GM18861 (cell line): ENCODE data around the gene PDZRN4.
"Not testable (repeated sequence)": the region's sequence is repeated elsewhere in the genome, so short reads cannot be mapped to it uniquely, and the experiment has no call there.

Experiments used
- ATAC-seq: cut with Tn5 transposase; IDR thresholded peaks from one replicate; pipeline ENCODE4 v1.9.1; 2021; ENCODE audit not compliant: unreplicated experiment

The PDZRN4 gene

DNA sequence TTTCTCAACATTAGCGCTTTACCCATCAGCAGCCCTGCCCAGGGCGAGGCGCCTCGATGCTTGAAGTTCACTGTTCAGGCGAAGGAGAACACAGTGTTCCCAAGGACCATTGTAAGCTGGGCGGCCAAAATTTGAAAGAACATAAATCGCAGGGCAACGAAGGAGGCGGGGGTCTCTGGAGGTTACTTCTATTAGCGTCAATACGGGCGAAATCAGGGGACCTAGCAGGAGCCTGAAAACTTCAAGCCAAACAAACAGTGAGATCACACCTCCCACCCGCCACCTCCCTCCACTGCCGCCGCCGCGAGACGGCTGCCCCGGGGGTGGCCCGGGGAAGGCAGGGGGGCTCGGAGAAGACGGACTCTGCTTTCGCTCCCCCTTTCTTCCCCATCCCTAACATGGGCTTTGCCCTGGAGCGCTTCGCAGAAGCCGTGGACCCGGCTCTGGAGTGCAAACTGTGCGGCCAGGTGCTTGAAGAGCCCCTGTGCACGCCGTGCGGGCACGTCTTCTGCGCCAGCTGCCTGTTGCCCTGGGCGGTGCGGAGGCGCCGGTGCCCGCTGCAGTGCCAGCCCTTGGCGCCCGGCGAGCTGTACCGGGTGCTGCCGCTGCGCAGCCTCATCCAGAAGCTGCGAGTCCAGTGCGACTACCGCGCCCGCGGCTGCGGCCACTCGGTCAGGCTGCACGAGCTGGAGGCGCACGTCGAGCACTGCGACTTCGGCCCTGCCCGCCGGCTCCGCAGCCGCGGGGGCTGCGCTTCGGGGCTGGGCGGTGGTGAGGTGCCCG lies at the start of gene PDZRN4:
TSS of gene PDZRN4 (plus strand) at position 263 of the 783 bp plus-strand sequence.
- no peak for ATAC-seq

DNA sequence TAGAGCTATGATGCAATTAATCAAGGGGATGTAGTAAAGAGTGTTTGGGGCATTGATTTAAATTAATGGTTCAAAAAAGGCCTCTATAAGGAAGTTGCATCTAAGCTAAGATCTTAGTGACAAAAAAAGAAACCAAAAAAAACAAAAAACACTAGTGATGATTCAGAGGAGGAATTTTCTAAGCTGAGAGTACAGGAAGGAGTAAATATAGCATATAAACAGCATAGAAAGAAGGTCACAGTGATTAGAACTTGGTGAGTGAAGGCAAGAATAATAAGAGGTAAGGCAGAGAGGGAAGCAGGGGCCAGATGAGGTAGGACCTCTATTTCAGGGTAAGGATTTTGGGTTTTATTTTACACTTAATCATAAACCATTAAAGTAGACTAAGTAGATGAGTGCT lies 48.0 kb upstream of the PDZRN4 start:
- ATAC-seq = no peak

- no peak for ATAC-seq
Measured at GRCh38 chr12:41141104-41141503, 47.0 kb upstream of the PDZRN4 start.

DNA sequence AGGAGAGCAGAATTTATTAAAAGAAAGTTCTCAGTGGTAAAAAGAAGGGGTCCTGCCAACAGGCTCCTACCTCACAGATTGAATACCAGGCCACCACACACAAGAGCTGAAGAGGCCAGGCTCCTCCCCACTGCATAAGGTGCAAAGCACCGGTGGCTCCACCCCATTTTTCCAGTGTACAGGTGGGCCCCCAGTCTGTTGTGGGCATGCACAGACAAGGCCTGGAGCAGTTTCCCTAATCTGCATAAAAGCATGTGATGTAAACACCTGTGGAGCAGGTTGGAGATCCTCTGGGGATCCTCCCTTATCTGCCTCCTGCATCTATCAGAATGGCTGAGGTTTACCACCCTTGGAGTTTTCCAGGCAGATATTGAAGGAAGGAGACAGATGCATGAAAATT lies 45.7 kb upstream of the PDZRN4 start:
- no peak for ATAC-seq

DNA sequence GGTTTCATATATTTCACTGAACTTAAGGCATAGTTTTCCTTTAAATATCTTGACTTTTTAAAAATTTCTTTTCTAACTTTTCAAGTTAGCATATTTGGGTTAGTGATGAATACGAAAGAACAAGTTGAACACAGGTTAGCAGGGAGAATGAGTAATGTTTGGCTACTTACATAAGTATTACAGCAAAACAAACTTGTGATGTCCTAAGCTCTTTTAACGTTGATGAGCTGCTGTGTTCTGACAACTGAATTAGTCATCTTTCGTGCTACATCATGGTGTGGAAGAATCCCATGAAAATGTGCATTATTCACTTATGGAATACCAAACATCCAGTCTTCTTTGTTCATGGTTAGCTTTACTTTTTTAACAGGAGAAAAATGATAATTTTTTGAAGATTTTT lies 36.3 kb upstream of the PDZRN4 start:
- no peak for ATAC-seq

DNA sequence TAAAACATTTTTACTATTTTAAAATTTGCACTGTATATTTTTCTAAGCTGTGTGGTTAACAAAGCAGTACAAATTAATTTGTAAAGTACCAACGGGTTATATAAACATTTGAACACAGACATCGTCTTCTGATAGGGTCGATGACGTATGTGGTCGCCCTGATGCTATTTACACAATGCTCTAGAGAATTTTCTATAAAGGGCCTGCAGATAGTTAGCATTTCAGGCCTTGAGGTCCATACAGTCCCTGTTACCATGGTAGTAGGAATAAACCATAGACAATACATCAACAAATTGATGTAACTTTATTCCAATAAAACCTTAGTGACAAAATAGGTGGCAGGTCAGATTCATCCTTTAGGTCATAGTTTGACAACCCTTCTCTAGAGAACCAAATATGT lies 25.7 kb upstream of the PDZRN4 start:
- no peak for ATAC-seq

DNA sequence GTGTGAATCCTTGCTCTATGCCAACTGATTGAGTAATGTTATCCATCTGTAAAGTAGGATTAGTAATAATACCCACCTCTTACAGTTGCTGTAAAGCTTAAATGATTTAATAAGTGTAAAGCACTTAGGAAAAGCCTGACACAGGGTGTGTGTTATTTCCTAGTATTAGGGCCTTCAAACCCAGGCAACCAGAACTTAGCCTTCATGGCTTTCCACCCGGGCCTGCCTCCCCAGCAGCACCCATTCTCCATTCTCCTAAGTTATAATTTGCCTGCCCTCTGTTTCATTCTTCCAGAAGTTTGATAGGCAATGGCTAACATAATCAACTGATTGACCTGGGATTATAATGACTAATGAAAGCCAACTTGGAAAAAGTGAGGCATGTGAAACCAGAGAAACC lies 20.4 kb upstream of the PDZRN4 start:
- no peak for ATAC-seq

- no peak for ATAC-seq
Measured at GRCh38 chr12:41174602-41175001, 13.5 kb upstream of the PDZRN4 start.

- not testable (repeated sequence) for ATAC-seq
Measured at GRCh38 chr12:41179507-41179906, 8.6 kb upstream of the PDZRN4 start.

GRCh38 chr12:41184864-41185263 lies 3.3 kb upstream of the PDZRN4 start:
- ATAC-seq = no peak

DNA sequence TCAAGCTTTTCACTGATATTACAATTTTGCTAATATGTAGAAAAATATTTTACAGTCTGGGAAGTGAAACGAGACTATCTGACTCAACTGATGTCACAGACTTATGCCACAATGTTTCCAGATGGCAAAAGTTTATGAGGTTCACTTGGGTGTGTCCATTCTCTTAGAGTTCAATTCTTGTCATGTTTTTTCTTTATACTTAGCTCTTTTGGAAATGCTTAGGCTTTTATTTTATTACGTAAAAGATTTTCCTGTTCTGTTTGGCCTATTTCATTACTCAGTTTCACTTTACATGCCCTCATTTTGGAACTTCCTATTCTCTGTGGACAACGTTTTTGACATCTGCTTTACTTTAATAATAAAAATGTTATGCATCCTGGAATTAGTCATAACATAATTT lies 2.1 kb upstream of the PDZRN4 start:
- no peak for ATAC-seq

DNA sequence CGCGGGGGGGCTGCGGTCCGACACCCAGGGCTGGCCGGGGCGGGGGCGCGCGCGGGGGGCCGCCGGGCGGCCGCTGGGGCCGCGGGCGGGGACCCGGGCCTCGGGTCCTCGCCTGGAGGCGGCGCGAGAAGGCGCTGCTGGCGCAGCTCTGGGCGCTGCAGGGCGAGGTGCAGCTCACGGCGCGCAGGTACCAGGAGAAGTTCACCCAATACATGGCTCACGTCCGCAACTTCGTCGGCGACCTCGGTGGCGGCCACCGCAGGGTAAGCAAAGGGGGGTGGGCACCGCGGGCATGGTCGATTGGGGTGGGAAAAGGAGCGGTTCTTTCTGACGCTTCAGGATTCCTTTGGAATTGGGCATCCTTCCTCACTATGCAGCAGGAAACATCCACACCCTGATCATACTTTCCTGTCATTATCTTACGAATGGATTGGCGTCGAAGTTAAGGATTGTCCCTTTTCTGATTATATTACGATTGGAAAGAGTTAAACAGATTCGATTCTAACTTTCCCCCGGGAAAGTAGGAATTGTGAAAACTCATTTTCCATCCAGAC lies 798 bp downstream of the PDZRN4 start:
- ATAC-seq = no peak

GRCh38 chr12:41189395-41190251 lies 1.5 kb downstream of the PDZRN4 start:
- no peak for ATAC-seq

DNA sequence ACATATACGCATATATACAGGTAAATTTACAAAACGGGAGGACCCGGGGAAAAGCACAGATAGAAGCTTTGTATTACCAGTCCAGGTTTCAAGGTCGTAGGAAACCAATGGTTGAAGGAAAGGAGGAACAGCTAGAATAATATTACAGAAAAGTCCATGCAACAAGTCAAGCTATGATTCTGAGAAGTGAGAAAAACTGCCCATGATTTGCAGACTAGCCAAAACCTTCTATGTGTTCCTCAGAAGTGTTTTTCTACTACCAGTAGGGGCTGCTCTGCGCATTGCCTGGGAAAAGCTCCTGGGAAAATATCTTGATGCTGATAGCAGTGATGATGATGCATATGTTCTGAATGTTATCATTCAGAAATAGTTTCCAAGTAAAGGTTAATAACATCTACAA lies 2.2 kb downstream of the PDZRN4 start:
- no peak for ATAC-seq

DNA sequence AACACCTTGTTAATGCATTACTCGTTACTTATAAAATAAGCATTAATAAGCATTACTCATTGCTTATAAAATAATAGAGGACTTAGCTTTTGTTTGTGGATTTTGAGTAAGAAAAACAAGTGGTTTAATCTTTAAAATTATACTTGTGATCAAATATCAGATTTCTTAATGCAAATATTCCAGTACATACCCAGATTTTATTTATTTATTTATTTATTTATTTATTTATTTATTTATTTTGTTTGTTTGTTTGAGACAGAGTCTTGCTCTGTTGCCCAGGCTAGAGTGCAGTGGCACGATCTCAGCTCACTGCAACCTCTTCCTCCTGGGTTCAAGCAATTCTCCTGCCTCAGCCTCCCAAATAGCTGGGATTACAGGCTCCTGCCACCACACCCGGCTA lies 3.4 kb downstream of the PDZRN4 start:
- ATAC-seq = not testable (repeated sequence)

DNA sequence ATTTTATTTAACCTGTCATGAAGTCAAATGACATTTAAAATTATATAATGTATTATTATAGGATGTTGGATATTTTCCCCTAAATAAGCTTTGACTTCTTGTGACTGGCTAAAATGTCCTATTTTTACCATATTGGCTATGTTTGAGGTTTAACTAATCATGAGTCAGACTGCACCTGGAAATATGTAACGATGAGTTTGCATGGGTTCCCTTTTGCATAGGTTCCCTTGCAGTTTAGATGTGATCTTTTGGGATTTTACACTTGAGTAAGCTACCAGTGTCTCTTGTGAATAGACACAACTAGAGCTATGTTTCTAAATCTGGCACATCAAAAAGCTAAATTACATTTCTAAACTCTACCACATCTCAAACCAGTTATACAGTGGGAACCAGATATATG lies 5.2 kb downstream of the PDZRN4 start:
- no peak for ATAC-seq

DNA sequence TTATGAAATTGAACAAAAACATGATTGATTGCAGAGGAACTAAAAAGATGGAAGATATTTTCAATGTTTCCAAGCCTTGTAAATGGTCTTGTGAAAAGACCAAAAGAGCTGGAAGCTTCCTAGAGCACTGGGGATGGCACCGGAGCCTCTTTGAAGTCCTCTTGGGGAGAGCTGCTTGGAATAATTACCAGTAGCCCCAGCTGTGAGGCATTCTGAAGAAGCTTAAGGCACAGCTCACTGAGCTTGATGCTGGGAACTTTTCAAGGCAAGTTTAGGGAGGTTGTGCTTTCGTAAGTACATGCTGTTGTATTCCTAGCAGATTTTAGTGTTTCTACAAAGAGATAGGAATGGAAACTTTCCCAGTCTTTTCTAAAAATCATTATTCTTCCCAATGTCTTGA lies 13.9 kb downstream of the PDZRN4 start:
- no peak for ATAC-seq

GRCh38 chr12:41205070-41205709 lies 17.1 kb downstream of the PDZRN4 start:
- no peak for ATAC-seq

GRCh38 chr12:41206298-41206697 lies 18.2 kb downstream of the PDZRN4 start:
- no peak for ATAC-seq

DNA sequence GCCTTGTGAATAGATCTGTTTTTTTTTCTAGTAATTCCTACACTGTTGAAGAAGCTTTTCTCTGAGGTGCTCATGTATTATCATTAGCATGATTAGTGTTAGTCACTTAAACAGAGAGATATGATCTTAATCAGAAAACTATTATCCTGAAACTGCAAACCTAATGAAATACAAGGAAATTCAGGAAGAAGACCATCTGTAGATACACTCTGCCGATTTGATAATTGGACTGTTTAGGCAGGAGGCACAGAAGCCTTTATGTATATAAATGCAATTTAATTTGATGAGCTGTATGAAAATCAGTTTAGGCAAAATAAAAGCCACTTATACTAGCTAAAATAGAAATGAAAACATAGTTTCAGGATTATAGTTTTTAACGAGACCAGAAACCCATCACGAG lies 23.3 kb downstream of the PDZRN4 start:
- ATAC-seq = no peak

GRCh38 chr12:41212625-41213024 lies 24.5 kb downstream of the PDZRN4 start:
- ATAC-seq = no peak
